NCI-H446 (cell line): ENCODE data around the gene TMEM258.

Source experiments
- DNase-seq, 2 experiments: peaks; one replicate each; lab custom pipeline; 2025; lab: John Stamatoyannopoulos, UW

TMEM258 gene

GRCh38 chr11:61760946-61761345, 31.5 kb downstream of the TMEM258 start:
- no peak for DNase-seq

DNA sequence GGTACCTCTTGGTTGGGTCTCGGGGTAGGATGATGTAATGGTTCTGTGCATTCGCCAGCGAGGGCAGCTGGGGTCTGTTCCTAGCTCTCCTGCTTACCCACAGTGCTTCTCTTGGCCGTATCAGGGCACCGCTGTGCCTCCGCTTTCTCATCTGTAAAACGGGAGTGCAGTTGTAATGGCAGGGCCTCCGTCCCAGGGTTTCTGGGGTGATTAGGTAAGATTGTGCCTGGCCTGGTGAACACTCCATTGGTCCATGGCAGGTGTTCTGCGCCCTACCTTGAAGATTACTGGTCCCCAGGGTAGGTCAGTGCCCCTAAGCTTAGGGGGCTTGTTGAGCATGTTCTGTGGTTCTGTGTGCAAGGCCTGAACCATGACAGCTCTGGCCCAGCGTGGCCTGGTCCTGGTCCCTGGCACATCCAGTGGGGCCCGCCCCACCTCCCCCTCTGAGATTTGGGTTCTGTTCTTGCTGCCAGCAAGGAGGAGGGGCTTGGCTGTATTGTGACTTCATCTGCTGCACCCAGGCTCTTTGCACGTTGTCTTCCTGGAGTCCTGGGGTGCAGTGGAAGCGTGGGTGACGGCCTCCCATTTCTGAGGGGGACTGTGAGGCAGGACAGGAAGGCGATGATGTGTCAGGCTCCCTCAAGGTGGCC, 35.1 kb downstream of the TMEM258 start:
- DNase-seq = no peak

DNA sequence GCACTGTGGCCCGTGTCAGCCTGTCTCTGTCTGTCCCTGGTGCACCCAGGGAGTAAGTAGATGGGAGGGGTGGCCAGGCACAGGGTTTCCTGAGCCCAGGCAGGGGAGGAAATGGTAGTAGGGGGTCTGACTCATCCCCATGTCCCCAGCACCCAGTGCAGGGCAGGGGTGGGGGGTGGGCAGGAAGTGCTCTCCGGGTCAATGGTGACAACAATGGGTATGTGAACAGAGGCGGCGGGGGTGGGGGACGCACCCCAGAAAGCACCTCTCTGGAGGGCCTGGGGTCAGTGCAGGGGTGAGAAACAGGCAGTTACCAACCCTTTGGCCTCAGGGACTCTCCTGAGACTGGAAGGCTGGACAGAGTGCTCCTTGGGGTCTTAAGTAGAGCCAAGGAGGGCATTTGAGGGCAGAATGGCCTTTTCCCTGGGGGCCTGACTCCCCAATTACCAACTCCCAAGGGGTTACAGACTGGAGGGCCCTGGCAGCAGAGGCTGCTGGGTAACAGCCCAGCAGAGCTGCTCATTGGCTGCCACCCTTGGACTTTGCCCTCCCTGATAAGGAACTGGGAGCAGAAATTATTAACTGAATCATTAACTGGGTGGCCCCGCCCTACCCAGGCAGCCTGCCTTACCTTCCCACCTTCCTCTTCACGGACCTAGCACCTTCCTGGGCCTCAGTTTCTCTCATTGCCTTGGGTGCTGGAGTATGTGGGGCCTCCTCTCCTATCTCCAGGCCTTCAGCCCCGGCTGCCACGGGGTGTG, 35.8 kb downstream of the TMEM258 start:
- DNase-seq = no peak

DNA sequence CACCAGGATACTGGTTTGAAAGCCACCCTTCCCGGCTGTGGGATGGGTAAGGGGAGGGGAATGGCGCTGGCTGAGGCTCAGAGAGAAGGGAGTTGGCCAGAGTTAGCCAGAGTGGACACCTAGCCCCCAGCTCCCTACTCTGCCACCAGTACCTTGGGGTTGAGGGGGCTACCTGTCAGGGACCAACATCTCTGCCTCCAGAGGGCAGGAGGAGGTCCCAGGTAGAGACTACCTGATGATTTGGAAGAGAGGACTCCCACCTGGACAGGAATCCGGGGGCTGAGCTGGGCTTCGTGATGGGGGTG, 36.3 kb downstream of the TMEM258 start:
- no peak for DNase-seq

GRCh38 chr11:61754534-61755482, 37.6 kb downstream of the TMEM258 start:
- no peak for DNase-seq

DNA sequence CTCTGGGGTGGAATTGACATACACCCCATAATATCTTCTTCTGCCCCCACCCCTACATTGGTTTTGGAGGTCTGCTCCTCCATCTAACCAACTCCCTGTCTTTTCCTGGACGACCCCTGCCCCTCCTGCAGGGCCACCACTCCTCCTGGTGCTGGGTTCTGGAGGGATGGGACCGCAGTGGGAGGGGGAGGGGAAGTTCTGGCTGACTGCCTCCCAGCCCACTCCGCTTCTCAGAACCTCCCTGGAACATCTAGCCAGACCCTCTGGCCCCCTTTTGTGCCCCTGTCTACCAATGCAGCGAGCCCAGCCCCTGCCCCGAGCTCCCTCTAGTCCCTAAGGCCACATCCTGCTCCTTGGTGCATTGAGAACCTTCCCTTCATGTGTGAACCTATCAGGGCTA, 38.7 kb downstream of the TMEM258 start:
- DNase-seq = no peak

GRCh38 chr11:61752925-61753521, 39.4 kb downstream of the TMEM258 start:
- no peak for DNase-seq

GRCh38 chr11:61752117-61752924, 40.1 kb downstream of the TMEM258 start, which contains the start of gene MYRF:
Gene MYRF (plus strand): TSS chr11:61752636. CDS start chr11:61752745, 109 bp downstream.
- peak; percentile 27 to 56 for DNase-seq

- no peak for DNase-seq
Measured at GRCh38 chr11:61751384-61751783, 41.0 kb downstream of the TMEM258 start.

GRCh38 chr11:61750631-61751273, 41.6 kb downstream of the TMEM258 start:
- DNase-seq = no peak

DNA sequence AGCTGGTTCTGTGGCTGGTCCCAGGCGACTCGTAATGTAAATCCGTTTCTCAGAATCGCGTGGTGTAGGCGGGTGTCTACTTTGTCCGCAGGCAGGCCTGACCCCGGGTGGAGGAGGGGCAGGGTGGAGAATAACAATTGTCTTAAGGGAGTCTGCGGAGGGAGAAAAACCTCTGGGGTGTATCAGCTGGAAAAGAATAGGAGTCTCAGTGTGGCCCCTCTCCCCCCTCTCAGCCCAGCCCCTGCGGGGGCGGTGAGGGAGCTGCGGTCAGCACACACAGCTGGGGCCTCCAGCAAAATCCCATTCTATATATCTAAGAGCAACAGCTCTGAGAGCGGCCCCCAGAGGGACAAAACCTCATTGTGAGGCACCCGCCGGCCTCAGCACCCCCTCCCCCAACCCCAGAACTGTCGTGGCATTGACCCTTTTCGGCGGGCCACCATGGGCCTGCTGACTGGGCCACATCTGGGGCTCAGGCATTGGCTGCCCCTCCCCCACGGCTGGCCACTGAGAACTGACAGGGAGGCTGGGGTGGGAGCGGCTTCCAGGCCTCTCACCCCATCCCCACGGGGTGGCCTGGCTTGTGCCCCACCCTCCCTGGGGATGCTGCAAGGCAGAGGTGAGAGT, 42.7 kb downstream of the TMEM258 start:
- no peak for DNase-seq

DNA sequence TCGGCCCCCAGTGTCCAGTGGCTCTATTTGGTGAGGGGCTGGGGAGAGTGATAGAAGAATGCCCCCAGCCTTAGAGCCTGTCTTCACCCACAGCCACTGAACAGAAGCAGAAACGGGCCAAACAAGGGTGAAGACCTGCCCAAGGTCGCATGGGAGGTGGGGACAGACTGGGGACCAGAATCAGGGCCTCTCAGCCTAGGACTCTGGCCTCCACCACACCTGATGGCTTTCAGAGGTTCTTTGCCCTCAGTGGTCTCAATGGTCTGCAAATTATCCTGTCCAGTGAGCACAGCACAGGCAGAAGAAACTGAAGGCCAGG, 44.5 kb downstream of the TMEM258 start:
- no peak for DNase-seq

GRCh38 chr11:61747192-61747966, 45.0 kb downstream of the TMEM258 start:
- no peak for DNase-seq

GRCh38 chr11:61746442-61747191, 45.8 kb downstream of the TMEM258 start:
- DNase-seq = no peak

- DNase-seq = no peak
Measured at GRCh38 chr11:61745781-61746441, 46.5 kb downstream of the TMEM258 start.

DNA sequence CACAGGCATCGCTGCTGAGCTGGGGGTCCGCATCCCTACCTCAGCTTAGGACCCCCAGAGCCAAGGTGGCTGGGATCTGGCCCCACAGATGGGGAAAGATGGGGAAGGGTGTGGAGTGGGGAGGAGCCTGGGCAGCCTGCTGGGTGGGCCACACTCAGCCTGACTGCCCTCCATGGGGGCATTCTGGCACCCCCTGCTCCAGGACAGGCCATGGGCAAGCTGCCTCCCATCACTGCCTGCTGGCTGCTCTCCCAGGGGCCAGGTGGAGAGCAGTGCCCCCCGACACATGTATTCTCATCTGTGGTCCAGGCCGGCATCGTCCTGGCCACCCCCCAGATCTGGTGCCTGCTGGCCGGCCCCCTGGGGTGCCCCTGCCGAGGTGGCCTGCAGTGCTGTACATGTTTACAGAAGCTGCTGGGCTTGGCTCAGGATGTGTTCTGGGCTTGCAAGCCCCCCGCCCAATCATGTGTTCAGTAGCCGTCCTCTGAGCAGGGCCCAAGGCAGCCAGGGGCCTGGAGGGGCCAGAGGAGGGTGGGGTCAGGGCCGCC, 47.7 kb downstream of the TMEM258 start:
- DNase-seq = no peak

- DNase-seq = no peak
Measured at GRCh38 chr11:61744181-61744580, 48.2 kb downstream of the TMEM258 start.

DNA sequence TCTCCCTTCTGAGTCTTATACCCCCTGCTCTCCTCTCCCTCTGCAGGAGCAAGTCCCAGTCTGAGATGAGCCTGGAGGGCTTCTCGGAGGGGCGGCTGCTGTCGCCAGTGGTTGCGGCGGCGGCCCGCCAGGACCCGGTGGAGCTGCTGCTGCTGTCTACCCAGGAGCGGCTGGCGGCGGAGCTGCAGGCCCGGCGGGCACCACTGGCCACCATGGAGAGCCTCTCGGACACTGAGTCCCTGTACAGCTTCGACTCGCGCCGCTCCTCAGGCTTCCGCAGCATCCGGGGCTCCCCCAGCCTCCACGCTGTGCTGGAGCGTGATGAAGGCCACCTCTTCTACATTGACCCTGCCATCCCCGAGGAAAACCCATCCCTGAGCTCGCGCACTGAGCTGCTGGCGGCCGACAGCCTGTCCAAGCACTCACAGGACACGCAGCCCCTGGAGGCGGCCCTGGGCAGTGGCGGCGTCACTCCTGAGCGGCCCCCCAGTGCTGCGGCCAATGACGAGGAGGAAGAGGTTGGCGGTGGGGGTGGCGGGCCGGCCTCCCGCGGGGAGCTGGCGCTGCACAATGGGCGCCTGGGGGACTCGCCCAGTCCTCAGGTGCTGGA, 48.8 kb downstream of the TMEM258 start:
- no peak for DNase-seq
